ENCODE results near the gene LGALS12.

The LGALS12 gene, protein sequence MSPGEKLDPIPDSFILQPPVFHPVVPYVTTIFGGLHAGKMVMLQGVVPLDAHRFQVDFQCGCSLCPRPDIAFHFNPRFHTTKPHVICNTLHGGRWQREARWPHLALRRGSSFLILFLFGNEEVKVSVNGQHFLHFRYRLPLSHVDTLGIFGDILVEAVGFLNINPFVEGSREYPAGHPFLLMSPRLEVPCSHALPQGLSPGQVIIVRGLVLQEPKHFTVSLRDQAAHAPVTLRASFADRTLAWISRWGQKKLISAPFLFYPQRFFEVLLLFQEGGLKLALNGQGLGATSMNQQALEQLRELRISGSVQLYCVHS

DNA sequence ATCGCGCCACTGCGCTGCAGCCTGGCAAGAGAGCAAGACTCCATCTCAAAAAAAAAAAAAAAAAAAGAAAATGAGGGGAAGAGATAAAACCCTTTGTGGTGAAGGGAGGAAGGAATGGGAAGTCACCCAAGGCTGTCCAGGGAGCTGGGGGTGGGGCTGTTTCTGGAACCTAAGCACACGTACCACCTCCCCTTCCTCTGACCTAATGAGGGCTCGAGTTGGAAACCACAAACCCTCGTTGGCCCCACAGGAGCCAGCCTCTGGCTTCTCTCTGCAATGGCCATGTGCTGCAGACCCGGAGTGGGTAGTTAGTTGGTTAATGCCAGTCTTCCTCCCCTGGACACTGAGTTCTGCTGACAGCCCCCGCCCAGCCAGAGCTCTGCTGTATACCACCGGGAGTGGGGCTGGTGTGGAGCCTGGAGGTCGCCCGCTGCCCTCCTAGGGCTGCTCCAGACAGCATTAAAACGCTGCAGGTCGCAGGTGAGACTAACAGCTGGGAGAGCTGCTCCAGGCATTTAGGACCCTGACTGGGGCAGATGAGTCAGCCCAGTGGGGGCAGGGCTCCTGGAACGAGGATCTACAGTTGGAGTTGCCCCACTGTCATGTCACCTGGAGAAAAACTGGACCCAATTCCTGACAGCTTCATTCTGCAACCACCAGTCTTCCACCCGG, at the start of gene LGALS12:
LGALS12 (plus strand) TSS at position 228 of the 672 bp plus-strand sequence; CDS start at position 603, 375 bp downstream.
- no peak for DNase-seq (ENCODE audit: low read depth)

DNA sequence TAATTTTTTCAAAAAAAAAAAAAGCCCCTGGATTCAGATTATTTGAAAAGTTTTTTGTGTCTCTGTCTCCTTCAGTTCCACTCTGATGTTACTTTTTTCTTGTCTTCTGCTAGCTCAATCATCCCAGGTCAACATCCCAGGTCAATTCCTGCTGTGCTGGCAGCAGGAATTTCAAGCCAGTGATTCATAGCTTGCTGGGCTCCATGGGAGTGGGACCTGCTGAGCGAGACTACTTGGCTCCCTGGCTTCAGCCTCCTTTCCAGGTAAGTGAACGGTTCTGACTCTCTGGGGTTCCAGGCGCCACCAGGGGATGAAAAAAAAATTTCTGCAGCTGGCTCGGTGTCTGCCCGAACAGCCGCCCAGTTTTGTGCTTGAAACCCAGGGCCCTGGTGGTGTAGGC, 46.3 kb upstream of the LGALS12 start:
- DNase-seq (ENCODE audit: low read depth), result no peak

DNA sequence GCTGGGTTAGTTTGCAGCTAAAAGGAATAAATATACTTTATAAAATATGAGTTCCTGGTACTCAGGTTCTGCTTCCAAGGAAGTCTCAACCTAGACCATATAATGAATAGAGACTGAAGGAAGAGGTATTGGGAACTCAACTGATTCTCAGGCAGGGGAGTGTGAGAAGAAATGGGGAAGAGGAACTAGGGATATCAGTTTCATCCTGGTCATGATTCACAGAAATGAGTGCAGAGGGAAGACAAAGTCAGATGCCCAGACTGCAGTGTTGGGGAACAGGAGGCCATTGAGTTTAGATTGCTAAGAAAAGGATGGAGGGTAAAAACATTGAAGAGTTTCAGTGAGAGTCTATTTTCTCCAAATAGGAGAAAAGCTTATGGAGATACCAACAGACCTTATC, 43.7 kb upstream of the LGALS12 start:
- DNase-seq (ENCODE audit: low read depth), result no peak

DNA sequence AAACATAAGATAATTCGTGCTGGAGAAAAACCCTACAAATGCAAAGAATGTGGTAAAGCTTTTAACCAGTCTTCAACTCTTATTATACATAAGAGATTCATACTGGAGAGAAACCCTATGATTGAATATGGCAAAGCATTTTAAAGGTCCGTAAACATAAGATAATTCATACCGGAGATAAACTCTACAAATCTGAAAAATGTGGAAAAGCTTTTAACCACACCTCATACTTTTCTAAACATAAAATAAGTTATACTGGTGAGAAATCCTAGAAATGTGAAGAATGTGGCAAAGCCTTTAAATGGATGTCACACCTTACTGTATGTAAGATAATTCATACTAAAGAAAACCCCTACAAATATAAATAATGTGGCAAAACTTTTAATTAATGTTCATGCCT, 35.6 kb upstream of the LGALS12 start:
- no peak for DNase-seq (ENCODE audit: low read depth)

DNA sequence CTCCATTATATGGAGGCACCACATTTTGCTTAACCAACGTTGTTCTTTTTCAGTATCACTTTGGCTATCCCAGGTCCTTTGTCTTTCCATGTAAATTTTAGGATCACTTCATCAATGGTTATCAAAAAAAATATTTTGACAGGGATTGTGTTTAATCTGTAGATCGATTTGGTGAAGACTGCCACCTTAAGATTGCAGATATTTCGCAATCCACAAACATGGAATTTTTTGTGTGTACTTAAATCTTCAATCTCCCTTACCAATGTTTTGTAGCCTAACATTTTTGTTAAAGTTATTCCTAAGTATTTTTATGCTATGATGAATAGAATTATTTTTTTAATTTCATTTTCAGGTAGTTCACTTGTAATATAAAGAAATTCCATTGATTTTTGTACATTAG, 33.5 kb upstream of the LGALS12 start:
- no peak for DNase-seq (ENCODE audit: low read depth)

DNA sequence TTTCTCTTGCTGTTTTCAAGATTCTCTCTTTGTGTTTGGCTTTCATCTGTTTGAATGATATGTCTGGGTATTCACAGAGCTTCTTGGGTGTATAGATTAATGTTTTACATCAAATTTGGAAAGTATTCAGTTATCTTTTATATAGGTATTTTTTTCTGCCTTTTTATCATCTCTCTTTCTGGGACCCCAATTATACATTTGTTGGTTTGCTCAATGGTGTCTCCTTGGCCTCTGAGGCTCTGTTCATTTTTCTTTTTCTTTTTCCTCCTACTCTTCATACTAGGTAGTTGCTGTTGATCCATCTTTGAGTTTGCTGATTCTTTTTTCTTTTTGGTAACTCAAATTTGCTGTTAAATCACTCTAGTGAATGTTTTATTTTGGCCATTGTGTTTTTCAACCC, 29.3 kb upstream of the LGALS12 start:
- DNase-seq (ENCODE audit: low read depth), result no peak

DNA sequence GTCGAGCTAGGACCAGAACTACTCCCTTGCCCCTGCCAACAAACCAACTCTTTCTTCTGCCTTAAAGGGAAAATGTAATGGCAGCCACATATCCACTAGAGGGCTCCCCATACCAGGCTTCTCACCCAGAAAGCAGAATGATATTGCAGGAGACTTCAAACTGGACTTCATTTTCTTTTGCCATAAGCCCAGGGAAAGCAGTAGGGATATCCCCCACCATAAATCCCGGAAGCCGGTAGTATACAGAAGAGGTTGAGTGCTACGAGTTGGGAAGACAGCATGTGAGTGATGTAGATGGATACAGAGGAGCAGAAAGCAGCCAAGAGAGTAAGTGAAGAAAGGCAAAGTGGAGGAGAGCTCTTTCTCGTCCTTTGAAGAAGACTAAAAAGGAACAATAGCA, 27.0 kb upstream of the LGALS12 start:
- peak; percentile 17 for DNase-seq (ENCODE audit: low read depth)

DNA sequence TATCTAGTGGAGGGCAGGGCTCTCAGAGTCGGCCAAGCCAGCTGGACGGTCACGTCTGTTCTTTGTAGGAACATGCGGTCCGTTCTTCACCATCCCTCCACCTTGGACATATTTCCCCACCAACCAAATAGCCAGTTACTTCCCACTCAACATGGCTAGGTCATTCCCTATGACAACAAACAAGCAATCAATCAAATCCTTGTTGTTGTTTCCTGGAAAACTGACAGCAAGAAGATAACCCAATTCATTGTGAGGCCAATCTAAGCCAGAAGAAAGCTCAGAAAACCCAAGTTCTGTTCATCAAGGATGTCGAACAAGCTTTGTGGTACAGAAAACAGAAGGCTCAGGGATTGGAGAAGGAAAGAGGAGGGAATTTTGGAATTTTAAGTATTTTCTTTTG, 25.8 kb upstream of the LGALS12 start:
- no peak for DNase-seq (ENCODE audit: low read depth)

DNA sequence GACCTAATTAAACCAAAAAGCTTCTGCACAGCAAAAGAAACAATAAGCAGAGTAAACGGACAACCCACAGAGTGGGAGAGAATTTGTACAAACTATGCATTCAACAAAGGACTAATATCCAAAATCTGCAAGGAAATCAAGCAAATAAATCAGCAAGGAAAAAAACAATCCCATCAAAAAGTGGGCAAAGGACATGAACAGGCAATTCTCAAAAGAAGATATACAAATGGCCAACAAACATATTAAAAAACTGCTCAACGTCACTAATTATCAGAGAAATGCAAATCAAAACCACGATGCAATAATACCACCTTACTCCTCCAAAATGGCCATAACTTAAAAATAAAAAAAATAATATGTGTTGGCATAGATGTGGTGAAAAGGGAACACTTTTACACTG, 20.1 kb upstream of the LGALS12 start:
- no peak for DNase-seq (ENCODE audit: low read depth)

DNA sequence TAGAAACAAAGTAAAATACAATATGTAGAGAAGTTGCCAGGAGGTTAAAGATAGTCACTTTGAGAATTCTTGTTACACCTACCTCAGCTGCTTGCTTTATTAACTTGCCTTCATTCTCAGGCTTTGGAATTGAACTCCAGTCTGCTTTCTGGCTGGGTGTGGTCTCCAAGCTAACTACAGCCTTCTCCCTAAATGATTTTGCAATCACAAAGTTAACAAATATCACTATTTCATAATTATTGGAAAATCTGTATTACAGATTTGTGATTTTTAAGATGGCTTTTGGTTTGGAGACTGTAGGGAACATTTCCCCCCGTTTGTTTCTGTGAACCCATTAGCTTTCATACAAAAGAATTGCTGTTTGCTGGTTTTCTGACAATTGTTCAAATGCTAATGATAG, 17.1 kb upstream of the LGALS12 start:
- DNase-seq (ENCODE audit: low read depth), result no peak

DNA sequence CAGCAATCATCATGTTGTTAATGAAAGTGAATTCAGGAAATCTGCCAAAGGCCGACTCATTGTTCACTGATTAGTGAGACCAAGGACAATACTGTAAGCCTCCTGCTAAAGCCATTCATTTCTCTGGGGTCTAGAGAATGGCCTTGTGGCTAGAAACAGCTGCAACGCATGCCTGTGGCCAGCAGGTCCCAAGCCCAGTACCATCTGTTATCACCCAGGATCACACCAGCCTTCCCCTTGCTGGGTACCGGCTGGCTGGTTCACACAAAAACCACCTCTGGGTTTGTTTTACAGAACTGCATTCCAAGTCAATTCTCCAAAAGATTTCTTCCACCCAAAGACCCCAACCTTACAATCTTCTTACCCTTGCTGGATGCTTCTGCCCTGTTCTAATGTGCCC, 16.0 kb upstream of the LGALS12 start:
- DNase-seq (ENCODE audit: low read depth), result no peak

DNA sequence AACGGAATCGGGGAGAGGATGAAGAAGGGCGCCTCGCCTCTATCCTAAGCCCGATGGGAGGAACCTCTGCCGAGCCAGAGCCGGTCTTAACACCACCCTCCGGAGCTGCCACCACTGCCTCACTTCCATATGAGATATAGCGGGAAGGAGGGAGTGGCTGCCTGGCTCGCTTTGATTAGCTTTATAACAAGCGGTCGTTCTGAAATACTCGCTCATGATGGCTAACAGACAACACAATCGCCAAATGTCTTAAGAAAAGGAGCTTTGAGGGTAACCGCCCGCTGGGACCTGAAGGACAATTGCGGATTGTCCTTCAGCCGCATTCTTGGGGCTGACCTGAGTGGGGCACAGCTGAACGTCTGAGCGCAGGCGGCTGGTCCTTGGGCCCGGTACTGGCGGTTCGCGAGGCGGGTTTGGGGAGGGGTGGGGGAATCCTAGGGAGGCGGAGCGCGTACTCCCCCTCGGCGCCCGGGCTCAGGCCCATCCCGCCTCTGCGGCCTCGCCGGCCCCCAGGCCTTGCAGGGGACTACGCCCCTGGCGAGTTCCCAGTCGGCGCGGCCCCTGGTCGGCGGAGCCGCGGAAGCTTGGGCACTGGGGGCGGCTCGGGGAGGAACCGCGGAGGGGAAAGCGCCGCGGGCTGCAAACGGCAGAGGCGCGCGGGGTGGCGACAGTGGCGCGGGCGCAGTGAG, 15.2 kb upstream of the LGALS12 start, which contains the start of gene PLAAT5:
PLAAT5 (minus strand) TSS at position 617 of the 689 bp plus-strand sequence; CDS start at position 484, 133 bp downstream.
- no peak for DNase-seq (ENCODE audit: low read depth)

DNA sequence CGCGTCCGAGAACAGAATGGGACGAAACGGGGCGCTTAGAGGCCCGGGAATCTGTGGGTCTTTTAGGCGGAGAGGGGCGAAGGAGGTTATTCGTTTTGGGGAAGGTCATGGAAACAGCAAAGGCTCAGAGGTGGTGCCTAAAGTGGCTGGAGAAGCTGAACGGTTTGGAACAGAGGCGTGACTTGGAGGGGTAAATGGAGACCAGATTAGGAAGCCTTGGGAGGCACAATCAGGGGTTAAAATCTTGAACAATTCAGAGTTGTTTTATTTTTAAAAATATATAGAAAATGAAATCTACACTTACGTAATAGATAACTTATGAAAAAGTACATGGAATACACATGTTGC, 14.7 kb upstream of the LGALS12 start:
- DNase-seq (ENCODE audit: low read depth), result no peak

DNA sequence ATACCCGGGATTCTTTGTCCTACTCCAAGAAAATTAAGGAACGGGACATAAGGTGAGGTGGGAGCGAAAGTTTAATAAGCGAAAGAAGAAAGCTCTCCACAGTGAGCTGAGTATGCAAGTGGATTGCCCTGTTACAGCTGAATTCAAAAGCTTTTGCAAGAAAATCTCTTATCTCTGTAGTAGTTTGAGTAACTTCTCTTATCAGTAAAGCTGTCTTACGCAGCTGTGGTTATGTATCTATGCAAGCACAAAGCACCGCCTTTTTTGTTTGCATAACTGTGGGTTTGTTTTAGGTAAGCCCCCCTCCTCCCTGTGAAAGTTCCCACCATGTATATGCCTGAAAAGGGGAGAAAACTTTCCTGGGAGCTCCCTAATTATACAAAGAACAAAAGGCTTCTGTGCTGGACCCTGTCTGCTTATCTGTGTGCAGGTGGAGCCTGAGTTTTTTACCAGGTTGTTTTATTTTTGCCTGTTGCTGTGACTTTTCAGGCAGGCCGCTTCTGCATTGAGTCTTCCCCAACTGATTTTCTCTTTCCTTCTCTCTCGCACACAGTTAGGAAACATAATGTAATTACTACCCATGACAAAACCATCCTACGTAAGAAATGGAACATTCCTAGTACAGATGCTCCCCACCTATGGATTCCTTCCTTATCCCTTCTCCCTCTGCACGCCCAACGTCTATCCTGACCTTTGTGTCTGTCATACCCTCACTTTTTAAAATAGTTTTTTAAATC, 14.1 kb upstream of the LGALS12 start:
- no peak for DNase-seq (ENCODE audit: low read depth)

DNA sequence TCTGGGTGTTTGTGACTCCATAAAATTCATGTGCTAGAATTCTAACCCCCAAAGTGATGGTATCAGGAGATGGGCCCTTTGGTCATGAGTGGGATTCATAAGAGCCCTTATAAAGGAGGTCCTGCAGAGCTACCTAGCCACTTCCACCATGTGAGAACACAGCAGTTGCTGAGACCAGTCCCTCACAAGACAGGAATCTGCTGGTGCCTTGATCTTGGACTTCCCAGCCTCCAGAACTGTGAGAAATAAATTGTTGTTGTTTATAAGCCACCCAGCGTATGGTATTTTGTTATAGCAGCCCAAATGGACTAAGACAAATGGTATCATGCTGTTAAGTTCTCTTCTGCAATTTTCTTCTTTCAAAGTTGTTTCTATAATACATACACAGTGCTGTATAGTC, 13.4 kb upstream of the LGALS12 start:
- no peak for DNase-seq (ENCODE audit: low read depth)

DNA sequence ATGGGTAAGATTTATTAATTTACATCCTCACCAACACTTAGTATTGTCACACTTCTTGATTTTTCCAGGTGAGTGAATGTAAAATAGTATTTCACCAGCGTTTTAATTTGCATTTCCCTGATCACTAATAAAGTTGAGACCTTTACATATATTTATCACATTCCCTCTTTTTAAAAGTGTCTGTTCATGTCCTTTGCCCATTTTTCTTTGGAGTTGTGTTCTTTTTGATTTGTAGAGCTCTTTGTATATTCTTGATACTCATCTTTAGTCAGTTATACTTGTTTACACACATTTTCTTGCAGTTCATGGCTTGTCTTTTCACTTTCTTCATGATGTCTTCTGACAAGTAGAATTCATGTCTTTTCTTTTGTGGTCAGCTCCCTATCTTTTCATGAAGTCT, 12.8 kb upstream of the LGALS12 start:
- no peak for DNase-seq (ENCODE audit: low read depth)

DNA sequence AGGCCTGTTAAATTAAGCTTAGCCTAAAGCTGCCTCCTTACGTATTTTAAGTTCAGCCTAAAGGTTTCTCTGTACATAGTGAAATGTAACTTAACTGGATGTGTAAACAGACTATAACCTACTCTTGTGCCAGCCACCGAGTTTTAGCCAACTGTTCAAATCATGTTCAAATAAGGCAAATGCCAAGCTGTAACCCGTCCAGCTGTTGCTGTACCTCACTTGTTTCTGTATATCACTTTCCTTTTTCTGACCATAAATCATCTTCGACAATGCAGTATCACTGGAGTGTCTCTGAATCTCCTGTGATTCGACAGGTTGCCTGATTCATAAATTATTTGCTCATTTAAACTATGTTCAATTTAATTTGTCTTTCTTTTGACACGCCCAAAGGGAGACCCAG, 10.9 kb upstream of the LGALS12 start:
- no peak for DNase-seq (ENCODE audit: low read depth)

DNA sequence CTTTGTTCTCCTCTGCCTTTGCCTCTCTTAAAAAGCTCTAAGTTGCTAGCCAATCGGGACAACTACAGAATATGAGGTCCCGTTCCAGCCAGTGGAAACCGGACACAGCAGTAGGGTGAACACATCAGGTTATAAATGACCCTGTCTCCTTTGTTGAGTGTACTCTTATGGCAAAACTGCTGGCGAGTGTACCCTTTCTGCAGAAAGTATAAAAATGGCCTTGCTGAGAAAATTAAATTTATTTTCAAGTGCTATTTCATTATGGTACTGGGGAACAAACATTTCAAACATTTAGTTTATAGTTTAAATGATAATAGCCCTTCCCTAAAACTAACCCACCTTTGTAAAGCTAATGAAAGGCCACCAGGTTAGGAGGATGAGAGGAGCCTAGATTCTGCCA, 6.0 kb upstream of the LGALS12 start:
- DNase-seq (ENCODE audit: low read depth), result no peak

DNA sequence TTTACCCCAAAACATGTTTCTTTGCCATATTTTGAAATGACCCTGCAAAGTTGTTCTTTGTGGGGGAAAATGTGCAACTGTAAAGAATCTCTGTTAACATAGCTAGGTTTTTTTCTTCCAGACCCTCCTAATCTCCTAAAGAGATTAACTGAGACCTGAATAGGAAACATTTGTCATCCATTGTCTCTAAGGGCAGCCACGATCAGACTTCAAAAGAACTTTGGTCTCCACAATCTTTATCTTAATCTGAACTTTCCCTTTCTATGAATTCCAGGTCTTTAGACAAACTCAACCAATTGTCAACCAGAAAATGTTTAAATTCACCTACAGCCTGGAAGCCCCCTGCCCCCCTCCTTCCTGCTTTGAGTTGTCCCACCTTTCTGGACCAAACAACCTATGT, 4.6 kb upstream of the LGALS12 start:
- no peak for DNase-seq (ENCODE audit: low read depth)

DNA sequence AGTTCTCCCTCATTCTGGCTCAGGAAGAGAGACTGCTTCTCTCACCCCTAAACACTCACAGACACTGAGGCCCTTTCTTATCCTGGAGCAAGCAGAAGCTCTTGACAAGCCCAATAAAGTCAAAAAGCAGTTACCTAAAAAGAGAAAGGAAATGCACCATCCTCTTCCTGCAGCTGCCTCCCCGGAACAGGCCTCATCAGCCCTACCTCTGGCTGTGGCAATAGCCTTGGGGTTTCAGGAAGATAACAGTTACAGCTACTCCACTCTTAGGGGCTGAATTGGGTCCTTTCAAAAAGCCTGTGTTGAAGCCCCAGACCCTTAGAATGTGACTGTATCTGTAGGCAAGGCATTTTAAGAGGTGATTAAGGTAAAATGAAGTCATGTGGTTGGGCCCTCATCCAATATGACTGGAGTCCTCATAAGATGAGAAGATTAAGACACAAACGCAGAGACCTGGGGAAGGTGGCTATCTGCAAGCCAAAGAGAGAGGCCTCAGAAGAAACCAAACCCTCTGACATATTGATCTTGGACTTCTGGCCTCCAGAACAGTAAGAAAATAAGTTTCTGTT, 3.5 kb upstream of the LGALS12 start:
- no peak for DNase-seq (ENCODE audit: low read depth)

DNA sequence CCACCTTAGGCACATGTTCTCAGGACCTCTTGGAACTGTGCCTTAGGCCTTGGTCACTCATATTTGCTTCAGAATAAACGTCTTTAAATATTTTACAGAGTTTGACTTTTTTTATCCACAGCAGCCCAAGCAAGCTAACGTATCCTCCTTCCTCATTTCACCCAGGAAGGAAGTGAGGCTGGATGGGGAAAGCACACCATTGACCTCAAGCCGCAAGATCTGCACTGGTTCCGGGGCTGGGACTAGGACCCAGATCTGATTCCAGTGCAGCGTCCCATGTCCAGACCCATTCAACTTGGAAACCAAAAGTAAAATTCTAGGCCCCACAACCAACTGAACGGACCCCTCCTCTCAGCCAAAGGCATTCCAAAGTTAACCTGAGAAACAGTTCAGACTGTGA, 2.4 kb upstream of the LGALS12 start:
- no peak for DNase-seq (ENCODE audit: low read depth)

DNA sequence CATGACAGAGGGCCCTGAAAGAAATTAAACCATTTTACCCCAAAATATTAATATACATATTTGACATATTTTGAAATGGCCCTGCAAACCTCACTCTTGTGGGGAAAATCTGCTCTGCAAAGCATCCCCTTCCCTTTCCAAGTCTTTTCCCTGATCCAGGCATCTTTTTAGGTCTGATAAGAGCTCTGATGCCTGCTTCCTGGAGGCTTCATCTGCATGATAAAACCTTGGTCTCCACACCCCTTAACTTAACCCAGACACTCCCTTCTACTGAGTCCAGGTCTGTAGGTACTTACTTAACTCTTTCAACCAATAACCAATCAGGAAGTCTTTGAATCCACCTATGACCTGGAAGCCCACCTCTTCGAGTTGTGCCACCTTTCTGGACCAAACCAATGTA, 1.8 kb upstream of the LGALS12 start:
- no peak for DNase-seq (ENCODE audit: low read depth)

Data from activated T-cell treated with anti-CD3 and anti-CD28 coated beads for 1 hour (primary cell).